ENCODE results near the gene TEX28. TPM values are rescaled to one million over a fixed set of nuclear protein-coding genes. Genes with fewer than 3 reads are reported as not detected.
"Not testable (repeated sequence)": the region's sequence is repeated elsewhere in the genome, so short reads cannot be mapped to it uniquely, and the experiment has no call there.

TEX28 gene
- total RNA-seq, 1 donor from 2014 or later = not detected

GRCh38 chrX:154310616-154311536, 16.0 kb upstream of the TEX28 start:
- no peak for DNase-seq

- DNase-seq = no peak
Measured at GRCh38 chrX:154309041-154309775, 14.3 kb upstream of the TEX28 start.

GRCh38 chrX:154308108-154308946, 13.4 kb upstream of the TEX28 start:
- DNase-seq = peak; percentile 3

GRCh38 chrX:154307202-154307601, 12.3 kb upstream of the TEX28 start:
- no peak for DNase-seq

- no peak for DNase-seq
Measured at GRCh38 chrX:154305541-154306205, 10.7 kb upstream of the TEX28 start.

GRCh38 chrX:154304846-154305245, 9.9 kb upstream of the TEX28 start:
- no peak for DNase-seq

- DNase-seq = no peak
Measured at GRCh38 chrX:154303476-154303875, 8.6 kb upstream of the TEX28 start.

- not testable (repeated sequence) for DNase-seq
Measured at GRCh38 chrX:154302998-154303397, 8.1 kb upstream of the TEX28 start.

GRCh38 chrX:154300816-154301215, 5.9 kb upstream of the TEX28 start:
- DNase-seq = no peak

GRCh38 chrX:154298312-154298711, 3.4 kb upstream of the TEX28 start:
- no peak for DNase-seq

GRCh38 chrX:154296731-154297130, 1.8 kb upstream of the TEX28 start:
- no peak for DNase-seq

GRCh38 chrX:154295664-154296310, 863 bp upstream of the TEX28 start, which contains the start of gene TKTL1:
TKTL1 (plus strand) TSS chrX:154295795; CDS start chrX:154295860, 65 bp downstream.
- no peak for DNase-seq

- DNase-seq = not testable (repeated sequence)
Measured at GRCh38 chrX:154286406-154286805, 8.5 kb downstream of the TEX28 start.

- not testable (repeated sequence) for DNase-seq
Measured at GRCh38 chrX:154284489-154285338, 10.2 kb downstream of the TEX28 start.

- DNase-seq = not testable (repeated sequence)
Measured at GRCh38 chrX:154269245-154269644, 25.7 kb downstream of the TEX28 start.

GRCh38 chrX:154263072-154263471, 31.9 kb downstream of the TEX28 start:
- not testable (repeated sequence) for DNase-seq

GRCh38 chrX:154258711-154259110, 36.2 kb downstream of the TEX28 start:
- DNase-seq = not testable (repeated sequence)

- not testable (repeated sequence) for DNase-seq
Measured at GRCh38 chrX:154257282-154257681, 37.6 kb downstream of the TEX28 start, which contains the start of gene OPN1MW3. OPN1MW3 (plus strand) TSS chrX:154257582; CDS start chrX:154257620, 38 bp downstream.

GRCh38 chrX:154248076-154248475, 46.8 kb downstream of the TEX28 start:
- not testable (repeated sequence) for DNase-seq

Measured in skin of body (tissue), 2 donors.